GM18873 (cell line): ENCODE data around the gene KCNAB1.

Experiments used
- ATAC-seq: cut with Tn5 transposase; IDR thresholded peaks from one replicate; pipeline ENCODE4 v1.9.1; 2021; ENCODE audit warnings: mild to moderate bottlenecking, moderate library complexity, moderate number of reproducible peaks; ENCODE audit not compliant: unreplicated experiment, low FRiP score

The KCNAB1 gene

DNA sequence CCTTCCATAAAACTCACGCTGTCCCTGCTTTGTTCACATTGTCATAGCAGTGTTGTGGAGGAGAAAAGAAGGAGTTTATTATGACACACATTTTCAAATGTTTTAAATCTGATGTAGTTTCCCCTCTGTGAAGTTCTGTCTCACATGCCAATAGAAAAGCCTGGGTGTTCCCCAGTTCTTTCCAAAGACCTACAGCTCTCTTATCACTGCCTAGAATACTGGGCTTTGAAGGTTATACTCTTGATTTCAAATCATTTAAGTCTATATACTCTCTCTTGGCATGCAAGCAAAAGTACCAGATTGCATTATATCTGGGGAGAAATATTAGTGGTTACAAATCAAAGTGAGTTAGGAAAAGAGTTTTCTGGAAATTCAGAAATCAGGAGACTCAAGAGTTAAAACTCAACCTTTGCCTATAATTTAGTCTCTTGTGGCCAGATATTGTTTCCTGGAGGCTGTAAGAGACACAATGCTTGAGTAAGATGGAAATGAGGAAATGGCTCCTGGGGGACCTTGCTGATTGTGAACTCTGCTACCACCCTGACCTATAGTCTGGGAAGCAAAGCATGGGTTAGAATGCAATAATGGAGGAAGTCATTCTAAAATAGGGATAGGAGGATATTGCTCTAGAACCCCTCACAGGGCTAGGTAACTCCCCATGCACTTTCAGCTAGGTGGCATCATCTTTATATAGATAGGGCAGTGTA is 182.8 kb downstream of the KCNAB1 start:
- ATAC-seq = no peak

DNA sequence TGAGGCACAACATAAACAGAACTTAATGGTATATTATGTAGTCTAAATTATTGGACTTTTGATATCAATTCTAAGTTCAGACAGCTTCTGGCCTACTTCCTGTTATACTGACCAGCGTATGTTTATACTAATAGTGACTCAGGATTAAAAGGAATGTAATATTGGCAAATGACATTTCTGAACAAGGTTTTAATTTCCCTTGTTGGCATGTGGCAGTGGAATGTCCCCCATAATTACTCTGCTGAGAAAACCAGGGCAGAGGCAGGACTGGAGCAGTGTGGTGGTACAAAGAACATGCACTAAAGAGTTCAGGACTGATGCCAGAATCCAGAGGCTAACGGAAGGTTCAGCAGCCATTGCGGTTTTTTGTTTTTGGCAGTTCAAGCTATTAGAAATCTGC is 184.0 kb downstream of the KCNAB1 start:
- ATAC-seq = no peak

DNA sequence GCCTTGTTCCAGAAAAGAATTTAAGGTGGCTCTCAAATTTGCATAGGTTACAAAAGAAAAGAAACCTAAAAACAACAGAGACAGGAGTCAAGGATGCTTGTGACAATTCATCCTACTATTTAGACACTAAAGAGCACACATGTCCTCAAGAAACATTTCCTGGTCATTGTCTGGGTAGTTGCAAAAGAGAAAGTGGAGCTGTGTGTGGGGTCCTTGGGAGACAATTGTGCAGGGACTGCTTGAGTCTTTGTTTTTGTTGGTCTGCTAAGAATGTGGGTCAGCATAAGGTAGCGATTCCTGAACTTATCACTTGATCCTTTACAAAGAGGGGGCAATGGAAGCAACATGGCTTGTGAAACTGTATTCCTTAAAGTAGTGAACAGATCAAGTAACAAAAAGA is 185.3 kb downstream of the KCNAB1 start:
- no peak for ATAC-seq

DNA sequence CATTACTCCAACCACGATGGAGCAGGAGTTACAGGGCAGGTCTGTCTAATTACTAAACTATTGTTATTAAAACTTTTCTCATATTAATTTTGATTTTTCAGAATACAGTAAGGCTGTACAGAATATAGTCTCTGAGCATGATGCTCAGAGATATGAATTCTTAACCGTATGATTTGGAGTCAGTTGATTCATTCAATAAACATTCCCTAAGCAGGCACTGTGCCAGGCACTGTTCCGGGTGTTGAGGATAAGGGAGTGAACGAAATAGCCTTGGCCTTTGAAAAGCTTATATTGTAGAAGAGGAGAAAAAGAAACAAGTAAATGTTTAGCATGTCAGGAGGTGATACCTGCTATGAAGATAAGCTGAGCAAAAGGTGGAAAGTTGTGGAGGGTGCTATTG is 187.3 kb downstream of the KCNAB1 start:
- ATAC-seq = no peak

DNA sequence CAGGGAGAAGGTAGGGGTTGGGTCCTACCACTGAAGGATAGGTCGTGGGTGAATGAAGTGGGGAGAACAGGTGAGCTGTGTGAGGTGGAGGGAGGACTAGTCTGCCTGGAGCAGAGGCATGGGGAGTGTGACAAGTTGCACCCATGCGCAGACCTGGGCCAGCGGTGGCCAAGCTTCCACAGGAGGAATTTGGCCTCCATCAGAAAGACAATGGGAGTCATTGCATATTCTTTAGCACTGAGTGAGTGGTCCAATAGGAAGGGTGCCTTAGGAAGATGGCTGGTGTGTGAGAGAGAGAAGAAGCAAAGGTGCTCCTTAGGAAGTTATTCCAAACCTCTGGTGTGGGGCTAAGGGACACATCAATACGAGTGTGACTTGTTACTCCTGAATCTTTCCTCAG is 191.1 kb downstream of the KCNAB1 start:
- ATAC-seq = no peak

DNA sequence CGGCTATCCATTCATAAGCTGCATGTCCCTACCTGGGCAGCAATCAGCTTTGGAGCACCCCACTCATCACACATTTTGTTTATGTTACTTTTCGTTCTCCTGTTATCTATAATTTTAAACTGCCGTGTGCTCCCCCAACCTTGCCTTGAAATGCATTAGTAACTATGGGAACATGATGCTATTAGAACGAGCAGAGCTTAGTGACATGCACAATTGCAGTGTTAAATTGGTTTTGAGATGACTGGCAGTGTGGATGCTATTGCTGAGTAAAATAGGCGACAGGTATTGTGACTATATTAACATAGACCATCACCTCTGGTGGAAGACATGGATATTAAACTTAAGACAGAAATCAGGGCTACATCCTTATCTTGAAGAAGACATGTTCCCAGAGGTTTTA is 191.6 kb downstream of the KCNAB1 start:
- ATAC-seq = no peak

DNA sequence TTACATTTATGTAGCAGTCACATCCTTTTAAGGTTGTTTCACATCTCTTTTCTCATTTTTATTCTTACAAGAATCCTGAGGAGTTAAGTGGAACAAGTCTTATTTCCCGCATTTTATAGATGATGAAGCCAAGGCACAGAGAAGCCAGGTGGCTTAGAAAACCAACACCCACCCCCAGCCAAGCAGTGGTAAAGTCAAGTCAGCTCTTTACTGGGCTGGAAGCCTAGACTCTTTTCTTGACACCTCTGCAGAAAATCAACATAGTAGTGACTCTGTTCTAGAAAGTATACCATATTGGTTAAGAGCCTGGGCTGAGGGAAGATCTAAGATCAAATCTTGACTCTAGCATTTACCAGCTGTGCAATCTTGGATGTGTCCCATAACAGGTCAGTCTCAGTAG is 195.7 kb downstream of the KCNAB1 start:
- no peak for ATAC-seq

DNA sequence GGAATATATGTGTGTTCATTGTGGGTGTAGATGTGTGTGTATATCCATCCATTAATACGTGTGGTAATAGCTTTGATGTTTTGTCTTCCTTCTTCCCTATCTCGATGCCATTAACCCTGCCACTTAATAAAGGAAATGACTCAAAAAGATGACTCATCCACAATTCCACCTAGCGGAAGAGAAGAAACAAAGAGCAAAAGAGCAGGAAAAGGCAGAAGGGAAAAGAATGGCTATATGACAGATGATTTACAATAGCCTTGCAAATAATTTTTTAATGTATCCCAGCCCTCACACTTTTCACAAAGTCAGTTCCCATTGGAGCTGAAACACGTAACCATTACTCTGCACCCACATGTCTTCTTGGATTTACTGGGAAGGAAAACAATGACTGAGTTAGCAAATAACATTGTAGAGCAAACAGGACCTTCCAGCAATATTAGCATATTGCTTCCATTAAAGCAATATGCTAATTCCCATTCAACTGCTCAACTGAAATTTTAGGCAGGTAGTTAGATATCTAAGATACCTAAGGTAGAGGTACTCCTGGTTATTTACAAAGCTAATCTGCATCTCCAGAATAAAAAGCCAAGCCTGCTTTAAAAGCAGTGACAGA is 197.2 kb downstream of the KCNAB1 start:
- ATAC-seq = no peak

DNA sequence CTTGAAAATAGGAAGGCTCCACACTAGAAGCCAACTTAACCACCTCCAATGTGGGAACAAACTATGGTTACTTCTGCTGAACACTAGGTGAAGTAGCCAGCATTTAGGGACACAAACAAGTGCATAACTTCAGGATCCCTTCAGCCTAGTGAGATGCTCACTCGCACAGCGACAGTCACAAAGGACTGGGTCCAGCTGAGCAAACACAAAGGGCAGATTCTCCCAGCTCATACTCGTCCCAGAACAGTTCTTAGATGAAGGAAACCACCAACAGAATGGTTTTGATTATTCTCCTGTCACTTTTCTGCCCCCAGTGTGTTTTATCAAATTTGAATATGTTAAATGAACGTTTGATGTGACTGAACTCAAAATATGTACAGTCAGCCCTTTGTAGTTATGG is 201.6 kb downstream of the KCNAB1 start:
- ATAC-seq = no peak

DNA sequence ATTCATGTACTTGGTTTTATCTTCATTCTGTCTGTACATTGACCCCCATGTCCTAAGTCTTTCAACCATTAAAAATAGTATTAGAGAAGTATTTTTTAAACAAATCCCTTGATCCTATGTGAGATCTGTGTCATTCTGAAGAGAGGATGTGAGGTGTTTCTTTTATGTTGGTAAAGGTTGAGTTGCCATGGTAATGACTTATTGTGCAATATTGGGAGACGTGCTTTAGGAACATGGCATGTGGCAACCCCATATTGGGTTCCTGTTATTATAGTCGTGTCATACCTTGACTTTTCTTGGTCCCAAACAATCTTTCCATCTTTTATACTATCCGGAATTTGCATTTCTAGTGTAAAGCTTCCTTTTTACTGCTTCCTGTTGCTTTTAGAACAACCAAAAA is 203.1 kb downstream of the KCNAB1 start:
- no peak for ATAC-seq

DNA sequence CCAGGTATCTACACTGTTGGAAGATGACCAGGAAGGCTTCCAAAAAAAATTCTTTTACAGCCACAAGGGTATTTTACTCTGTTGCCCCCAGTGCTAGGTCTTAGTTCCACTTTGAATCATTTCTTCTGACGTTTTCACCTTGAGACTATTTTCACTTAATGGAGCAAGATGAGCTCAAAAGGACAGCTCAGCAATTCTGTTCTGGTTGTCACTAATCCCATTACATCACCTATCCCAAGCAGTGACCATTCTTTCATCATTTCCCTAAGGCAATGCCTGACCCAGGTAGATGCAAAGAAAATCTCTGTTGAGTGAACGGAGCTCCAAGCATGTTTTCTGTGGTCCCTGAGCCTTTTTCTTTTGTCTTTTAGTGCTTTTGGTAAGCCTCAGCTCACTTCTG is 210.0 kb downstream of the KCNAB1 start:
- no peak for ATAC-seq

DNA sequence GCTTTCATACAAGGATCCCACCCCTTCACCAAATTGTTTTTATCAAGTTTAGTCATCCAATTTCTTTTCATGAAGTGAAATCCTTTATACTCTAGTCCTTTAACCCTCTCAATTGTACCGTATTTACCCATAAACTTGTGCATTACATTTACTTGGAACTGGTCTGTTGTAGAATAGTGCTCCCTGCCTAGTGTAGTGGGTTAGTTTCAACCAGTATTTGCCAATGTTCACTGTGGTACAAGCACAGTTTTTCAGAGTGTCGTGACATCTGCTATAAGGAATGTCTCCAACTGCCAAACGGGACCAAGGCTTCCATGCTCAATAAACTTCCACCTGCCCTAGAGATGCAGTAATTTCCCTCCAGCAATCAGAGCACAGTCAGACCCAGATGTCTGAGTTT is 211.9 kb downstream of the KCNAB1 start:
- ATAC-seq = no peak

DNA sequence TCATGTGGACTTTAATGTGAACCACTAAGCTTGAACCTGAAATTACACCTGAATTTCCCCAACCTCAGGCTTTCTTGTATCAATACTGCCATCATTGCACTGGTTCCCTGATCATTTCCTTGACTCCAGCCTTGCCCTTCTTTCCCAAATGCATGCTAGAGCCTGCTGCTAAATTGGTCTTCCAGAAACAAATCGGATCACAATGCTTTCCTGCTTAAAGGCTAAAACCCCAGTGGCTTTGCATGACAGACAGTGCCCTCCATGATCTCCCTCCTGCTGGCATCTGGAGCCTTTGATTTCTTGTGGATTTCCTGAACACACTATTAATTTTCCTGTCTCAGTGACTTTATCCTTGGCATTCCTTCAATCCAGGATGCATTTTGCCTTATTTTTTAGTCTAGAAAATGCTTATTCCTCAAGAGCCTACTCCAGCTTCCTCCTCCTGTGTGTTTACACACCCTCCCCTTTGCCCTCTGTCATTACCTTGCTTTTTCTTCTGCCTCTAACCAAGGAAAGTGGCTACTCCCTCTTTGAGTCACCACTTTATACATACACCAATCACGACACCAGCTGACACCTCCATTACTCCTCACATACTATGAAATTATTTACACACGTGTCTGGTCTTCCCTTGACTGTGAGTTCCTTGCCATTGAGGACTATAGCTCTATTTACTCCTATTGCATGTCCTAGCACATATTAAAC is 214.6 kb downstream of the KCNAB1 start:
- ATAC-seq = no peak

DNA sequence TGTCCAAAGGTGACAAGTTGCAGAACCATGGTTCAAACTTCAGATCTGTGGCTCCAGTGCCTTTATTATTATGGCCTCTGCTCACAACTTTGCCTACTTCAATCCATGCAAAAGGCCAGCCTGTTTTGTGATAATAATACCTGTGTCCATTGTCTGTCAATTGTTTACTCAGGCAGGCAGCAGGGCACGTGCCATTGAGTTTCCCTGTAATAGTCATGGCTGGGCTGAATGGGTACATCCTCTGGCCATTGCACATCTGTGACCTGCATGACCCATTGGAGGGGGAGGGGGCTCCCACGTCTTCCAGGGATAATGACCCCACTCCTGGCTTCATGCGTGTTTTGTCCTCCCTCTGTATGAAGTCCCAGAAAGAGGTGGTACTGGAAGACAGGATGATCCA is 219.1 kb downstream of the KCNAB1 start:
- no peak for ATAC-seq

DNA sequence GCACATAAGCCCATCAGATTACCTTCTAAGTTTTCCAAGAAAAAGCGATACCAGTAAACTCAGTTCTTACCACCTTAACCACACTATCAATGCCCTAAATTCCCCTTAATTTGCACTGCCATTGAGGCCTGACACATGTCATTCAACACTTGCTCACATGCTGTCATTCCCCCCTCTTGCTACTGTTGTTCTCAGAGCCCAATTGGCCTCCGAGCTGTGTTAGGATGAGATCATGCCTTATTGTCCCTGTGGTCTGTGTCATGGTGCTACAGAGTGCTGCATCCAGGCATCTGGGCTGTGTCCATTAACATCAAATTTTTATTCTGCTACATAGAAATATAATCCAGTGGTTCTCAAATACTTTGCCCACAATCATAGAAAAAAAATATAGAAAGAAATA is 221.0 kb downstream of the KCNAB1 start:
- no peak for ATAC-seq

DNA sequence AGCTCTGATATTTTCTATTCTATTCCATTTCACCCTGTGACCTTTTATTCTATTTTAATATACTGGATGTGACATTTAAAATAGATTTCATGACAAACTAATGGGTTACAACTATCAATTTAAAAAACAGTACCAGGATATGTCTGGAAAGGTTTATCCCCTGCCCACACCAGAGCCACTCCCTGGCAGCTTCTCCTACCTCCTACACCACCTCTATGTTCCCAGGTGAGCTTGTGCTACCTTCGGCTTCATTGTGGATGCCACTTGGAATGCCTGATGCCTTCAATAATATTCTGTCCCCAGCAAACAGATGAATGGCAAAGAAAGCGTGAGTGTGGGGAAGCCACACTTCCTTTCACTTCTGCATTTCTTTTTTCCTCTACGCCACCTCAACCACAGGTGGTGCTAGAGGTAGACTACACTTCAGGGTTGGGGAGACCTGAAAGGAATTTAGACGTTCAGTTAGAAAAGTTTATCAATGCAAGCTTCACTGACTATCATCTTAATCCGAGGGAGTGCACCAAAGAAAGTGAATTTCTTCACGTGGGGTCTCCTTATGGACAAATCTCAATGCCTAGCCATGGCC is 221.5 kb downstream of the KCNAB1 start:
- peak; percentile 98 for ATAC-seq

DNA sequence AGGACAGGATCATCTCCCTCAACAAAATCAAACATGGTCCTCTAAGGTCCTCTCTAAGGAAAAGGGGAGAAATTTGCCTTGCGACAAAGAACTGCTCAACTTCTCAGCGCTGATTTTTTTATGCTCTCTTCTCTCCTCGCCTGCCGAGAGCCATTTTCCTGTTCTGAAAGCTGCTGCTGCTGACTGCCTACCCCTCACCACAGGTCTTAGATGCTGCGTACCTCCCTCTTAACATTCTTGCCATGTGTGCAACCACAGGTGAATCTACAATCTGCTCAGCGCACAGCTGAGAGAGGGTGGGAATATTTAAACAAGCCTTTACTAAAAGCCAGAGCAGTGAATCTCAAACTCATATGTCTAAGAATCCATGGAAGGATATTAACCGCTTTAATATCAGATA is 223.8 kb downstream of the KCNAB1 start:
- ATAC-seq = no peak

DNA sequence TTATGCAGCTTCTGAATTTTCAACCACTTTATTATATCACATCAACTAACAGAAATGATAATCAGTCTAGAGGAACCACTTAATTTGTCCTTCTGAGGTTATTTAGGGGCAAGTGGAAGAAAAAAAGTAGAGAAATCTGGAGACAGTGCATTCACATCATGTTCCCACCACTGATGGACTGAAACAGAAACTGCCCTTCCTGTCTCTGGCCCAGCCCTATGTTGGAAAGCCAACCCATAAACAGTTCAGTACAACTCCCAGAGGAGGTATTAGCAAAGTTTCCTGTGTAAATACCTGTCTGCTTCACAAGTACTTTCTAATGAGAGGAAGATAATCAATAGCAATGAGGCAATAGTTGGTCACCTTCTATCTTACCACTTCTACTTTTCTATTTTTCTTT is 228.7 kb downstream of the KCNAB1 start:
- no peak for ATAC-seq

DNA sequence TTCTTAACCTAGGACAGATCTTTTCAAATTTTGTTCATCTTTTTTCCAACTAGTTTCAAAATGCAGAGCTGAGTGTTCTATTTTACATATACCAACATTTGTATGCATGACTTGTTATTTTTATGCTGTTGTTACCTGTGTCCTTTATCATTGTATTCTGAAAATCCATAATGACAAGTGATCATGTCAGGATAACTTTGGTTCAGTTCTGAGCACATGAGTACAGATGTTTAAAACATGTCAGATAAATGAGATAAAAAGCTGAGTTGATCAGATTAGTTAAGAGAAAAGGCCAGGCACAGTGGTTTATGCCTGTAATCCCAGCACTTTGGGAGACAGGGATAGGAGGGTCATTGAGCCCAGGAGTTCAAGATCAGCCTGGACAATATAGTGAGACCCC is 229.6 kb downstream of the KCNAB1 start:
- no peak for ATAC-seq

DNA sequence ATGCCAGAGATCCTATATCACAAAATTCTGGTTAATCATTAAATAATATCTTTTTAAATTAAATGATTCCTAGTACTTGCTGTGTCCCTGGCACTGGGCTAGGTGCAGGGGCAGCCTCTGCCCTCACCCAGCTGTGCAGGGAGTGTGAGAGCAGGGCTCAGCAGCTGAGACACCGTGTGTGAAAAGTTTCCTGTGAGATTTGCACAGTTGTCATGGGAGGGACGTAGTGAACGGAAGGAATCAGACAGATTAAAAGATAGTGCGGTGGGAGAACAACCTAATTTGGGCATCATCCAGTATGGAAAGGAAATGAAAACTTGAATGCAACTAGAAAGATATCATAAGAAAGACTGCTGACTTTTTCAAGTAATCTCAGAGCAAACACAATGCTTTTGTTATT is 230.4 kb downstream of the KCNAB1 start:
- no peak for ATAC-seq

DNA sequence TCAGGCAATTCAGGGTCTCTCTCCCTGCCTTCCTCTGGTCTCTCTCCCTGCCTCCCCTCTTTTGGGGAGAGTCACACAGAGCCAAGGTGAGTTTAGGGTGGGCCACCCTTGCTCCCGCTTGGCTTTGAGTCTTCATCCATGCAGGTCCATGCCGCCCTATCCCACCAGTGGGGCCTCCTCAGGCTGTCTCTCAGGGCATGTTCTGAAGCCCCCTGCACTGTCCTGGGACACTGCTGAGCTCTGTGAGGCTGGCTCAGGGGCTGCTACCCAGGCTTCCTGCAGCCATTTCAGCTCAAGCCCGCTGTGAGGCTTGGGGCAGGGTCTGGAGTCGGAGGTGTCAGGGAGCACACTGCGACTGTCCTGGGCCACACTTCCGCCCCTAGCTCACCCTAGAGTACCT is 231.4 kb downstream of the KCNAB1 start:
- ATAC-seq = no peak

DNA sequence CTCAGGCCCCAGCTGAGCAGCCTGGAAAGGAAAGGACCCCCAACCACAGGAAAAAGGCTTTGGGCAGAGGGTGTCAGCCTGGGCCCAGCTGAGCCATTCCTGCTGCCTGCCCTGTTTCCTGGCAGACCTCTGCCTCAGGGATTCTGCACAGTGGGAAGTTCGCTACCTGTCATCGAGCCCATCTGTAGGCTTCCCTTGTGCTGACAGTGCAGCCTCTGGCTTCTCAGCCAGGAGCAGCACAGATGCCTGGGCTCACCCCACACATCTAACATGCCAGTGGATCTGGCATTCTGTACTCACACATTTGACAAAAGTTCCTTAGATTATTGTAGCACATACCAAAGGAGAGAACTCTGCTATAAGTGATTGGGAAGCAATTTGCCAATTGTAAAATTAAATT is 232.3 kb downstream of the KCNAB1 start:
- ATAC-seq = no peak
